Keratinocyte (primary cell): ENCODE results near the gene KLHL2. TPM values are rescaled to one million over a fixed set of nuclear protein-coding genes. Genes with fewer than 3 reads are reported as not detected.
"Not testable (repeated sequence)": the region's sequence is repeated elsewhere in the genome, so short reads cannot be mapped to it uniquely, and the experiment has no call there.

Experiments
- DNase-seq: peaks from one replicate; pipeline ENCODE4 v3.0.0-alpha.2; 2011; ENCODE audit warnings: low read depth, missing footprints, low spot score
- FAIRE-seq: peaks from 2 replicates; lab custom pipeline; 2011; peaks lifted over from hg19 to GRCh38; lab: Jason Lieb, UNC
- H2AFZ ChIP-seq: 2 replicates; pipeline ENCODE4 v1.6.0; 2012; ENCODE audit warnings: low read length, control low read depth, inconsistent platforms; ENCODE audit not compliant: control insufficient read depth
- H3K27ac ChIP-seq: 2 replicates; pipeline ENCODE4 v1.5.1; 2011; ENCODE audit warnings: low read length; ENCODE audit not compliant: control insufficient read depth, insufficient read depth
- H3K27me3 ChIP-seq: 3 replicates; pipeline ENCODE4 v1.6.0; 2011; ENCODE audit warnings: low read length; ENCODE audit not compliant: control insufficient read depth, insufficient read depth; ENCODE audit errors: extremely low read depth
- H3K36me3 ChIP-seq, 2 experiments: 2 replicates in 1 of 2; 3 replicates in 1 of 2; pipeline ENCODE4 v1.5.1; 2011; ENCODE audit warnings: low read length in 2 of 2, mild to moderate bottlenecking in 1 of 2; ENCODE audit not compliant: control insufficient read depth in 2 of 2, insufficient read depth in 2 of 2; ENCODE audit errors: extremely low read depth in 1 of 2
- H3K4me1 ChIP-seq: 3 replicates; pipeline ENCODE4 v1.5.1; 2011; ENCODE audit warnings: low read length; ENCODE audit not compliant: control insufficient read depth, insufficient read depth; ENCODE audit errors: extremely low read depth
- H3K4me2 ChIP-seq: 3 replicates; pipeline ENCODE4 v1.6.0; 2011; ENCODE audit warnings: low read depth, low read length; ENCODE audit not compliant: control insufficient read depth, insufficient read depth; ENCODE audit errors: extremely low read depth
- H3K4me3 ChIP-seq, 3 experiments: fragments of 200-600 bp in 1 of 3; sonication (generic) in 1 of 3; 2 replicates in 2 of 3; 3 replicates in 1 of 3; pipeline ENCODE4 v1.5.1; 2011 to 2016; ENCODE audit warnings: low read length in 3 of 3, mild to moderate bottlenecking in 3 of 3, control low read depth in 2 of 3, inconsistent platforms in 1 of 3, low read depth in 1 of 3, mixed read lengths in 1 of 3, mixed run types in 1 of 3, moderate library complexity in 1 of 3; ENCODE audit not compliant: control insufficient read depth in 2 of 3, insufficient read depth in 2 of 3; ENCODE audit errors: extremely low read depth in 1 of 3
- H3K79me2 ChIP-seq: 2 replicates; pipeline ENCODE4 v1.6.0; 2012; ENCODE audit warnings: low read length; ENCODE audit not compliant: control insufficient read depth, insufficient read depth
- H3K9ac ChIP-seq: 3 replicates; pipeline ENCODE4 v1.6.0; 2011; ENCODE audit warnings: low read length; ENCODE audit not compliant: control insufficient read depth, insufficient read depth; ENCODE audit errors: extremely low read depth
- H3K9me1 ChIP-seq: 3 replicates; pipeline ENCODE4 v1.6.0; 2011; ENCODE audit warnings: low read length; ENCODE audit not compliant: control insufficient read depth, insufficient read depth; ENCODE audit errors: extremely low read depth
- H3K9me3 ChIP-seq: 2 replicates; pipeline ENCODE4 v1.5.1; 2012; ENCODE audit warnings: low read depth, low read length; ENCODE audit not compliant: control insufficient read depth
- H4K20me1 ChIP-seq: 3 replicates; pipeline ENCODE4 v1.6.0; 2011; ENCODE audit warnings: low read length; ENCODE audit not compliant: control insufficient read depth, insufficient read depth; ENCODE audit errors: extremely low read depth
- CTCF ChIP-seq, 3 experiments: IDR thresholded peaks in 1 of 3; conservative IDR thresholded peaks in 1 of 3; optimal IDR thresholded peaks in 1 of 3; 2 replicates in 2 of 3; 3 replicates in 1 of 3; pipeline versions ENCODE3 to v1.5.1; 2011; ENCODE audit warnings: low read length in 3 of 3, mild to moderate bottlenecking in 3 of 3, moderate library complexity in 2 of 3, control low read depth in 1 of 3, inconsistent platforms in 1 of 3; ENCODE audit not compliant: insufficient read depth in 2 of 3; ENCODE audit errors: extremely low read depth in 1 of 3
- EZH2 ChIP-seq: IDR thresholded peaks from one replicate; pipeline ENCODE4 v1.6.1; 2012; ENCODE audit warnings: inconsistent platforms, mild to moderate bottlenecking, low read length, moderate library complexity
- dilution Hi-C: fragments of 300-500 bp; cut with MboI; formaldehyde crosslinking; loops from one replicate; pipeline ENCODE4 v1.7.0; 2020; ENCODE audit warnings: low sequenced_read_pairs; ENCODE audit not compliant: extremely low pct_ligation_motif_present
- polyA plus RNA-seq, 5 experiments: library from polyadenylated mRNA; depleted of rRNA in 3 of 5; stranded (reverse) in 3 of 5; stranded (forward) in 1 of 5; unstranded in 1 of 5; fragments of >200 nt; gene quantifications; 1 replicate in 1 of 5; 2 replicates in 3 of 5; 3 replicates in 1 of 5; pipeline versions ENCODE4 v1.2.1 to v1.2.3, GENCODE V29; 2011 to 2012; ENCODE audit warnings: missing spikeins in 2 of 5, low read depth in 1 of 5, low replicate concordance in 1 of 5

KLHL2 gene
- polyA plus RNA-seq, 1 donor (not counting 4 experiments of a cell fraction or from before 2014, with no cell fraction given): 18.5 TPM

- H3K9ac ChIP-seq, H3K9me3 ChIP-seq, H3K36me3 ChIP-seq, H3K27me3 ChIP-seq, H3K4me1 ChIP-seq, H3K27ac ChIP-seq, dilution Hi-C loops, H3K9me1 ChIP-seq, H3K79me2 ChIP-seq, H3K4me2 ChIP-seq, H2AFZ ChIP-seq, DNase-seq, H4K20me1 ChIP-seq, H3K4me3 ChIP-seq, FAIRE-seq: not testable (repeated sequence)
These were observed 77.3 kb downstream of the KLHL2 start for GRCh38 chr4:165284697-165285096.

- H3K9ac ChIP-seq, H3K4me2 ChIP-seq, dilution Hi-C loops, FAIRE-seq, H2AFZ ChIP-seq, DNase-seq, H3K9me3 ChIP-seq, H3K27ac ChIP-seq, H3K9me1 ChIP-seq, H3K36me3 ChIP-seq, H3K4me3 ChIP-seq, H3K79me2 ChIP-seq, H3K27me3 ChIP-seq, H3K4me1 ChIP-seq, H4K20me1 ChIP-seq: not testable (repeated sequence)
These were observed 79.4 kb downstream of the KLHL2 start for GRCh38 chr4:165286619-165287340.

GRCh38 chr4:165288226-165288625 is 80.9 kb downstream of the KLHL2 start:
- H3K4me3 ChIP-seq: no peak overlapping the region
- TF ChIP-seq CTCF (optimal IDR thresholded peaks at IDR 0.05 in 1 of 3, IDR thresholded peaks at IDR 0.05 in 1 of 3, conservative IDR thresholded peaks at IDR 0.05 in 1 of 3; ENCODE audit: extremely low read depth in 1 of 3, insufficient read depth in 2 of 3, low read length in 3 of 3) (no peak), EZH2 (no peak)
- H3K9me3 ChIP-seq: no peaks in the 10 kb centered on the region
- FAIRE-seq (no peak), DNase-seq (no peak)
- no peaks in the 10 kb centered on the region for H4K20me1 ChIP-seq
- H3K4me2 ChIP-seq: no peak overlapping the region
- dilution Hi-C loops: no loop called here
- no peaks in the 10 kb centered on the region for H3K27me3 ChIP-seq
- H3K79me2 ChIP-seq: peaks cover 1% of the 10 kb centered on the region
- no peak overlapping the region for H3K27ac ChIP-seq
- no peak overlapping the region for H3K9ac ChIP-seq
- peaks cover 10% of the 10 kb centered on the region for H3K4me1 ChIP-seq
- peaks cover 3% of the 10 kb centered on the region for H3K9me1 ChIP-seq
- H3K36me3 ChIP-seq: peaks cover 0 to 2% of the 10 kb centered on the region in 2 experiments
- H2AFZ ChIP-seq: no peak overlapping the region
